GM12878 (cell line): ENCODE measurements around the gene CELF3. TPM values are rescaled to one million over a fixed set of nuclear protein-coding genes. Genes with fewer than 3 reads are reported as not detected.

ENCODE experiments used
- ATAC-seq: fragments of 200-7000 bp; cut with Tn5 transposase; 3 replicates; pipeline ENCODE4 v1.9.1; 2020; ENCODE audit warnings: mild to moderate bottlenecking, moderate library complexity
- BruUV-seq: library from RNA; stranded (reverse); fragments of 400-500 nt; replicated peaks from 2 replicates; lab custom pipeline; 2021; lab: Mats Ljungman, UMichigan
- CTCF ChIA-PET: fragments of 300-600 bp; sonication (Branson Sonifier 250); formaldehyde crosslinking; extraction: SDS; loops from one replicate; lab custom pipeline; 2021; ENCODE audit warnings: inconsistent platforms; lab: Yijun Ruan, JAX
- POLR2A ChIA-PET: fragments of 350-600 bp; formaldehyde crosslinking; extraction: SDS; loops from one replicate; lab custom pipeline; 2021; ENCODE audit warnings: inconsistent platforms; lab: Charles Lee
- RAD21 ChIA-PET: fragments of 300-600 bp; sonication (Branson Sonifier 250); formaldehyde crosslinking; loops from one replicate; lab custom pipeline; 2023; ENCODE audit warnings: antibody characterized with exemption; ENCODE audit not compliant: unreplicated experiment; lab: Charles Lee
- SMC1A ChIA-PET: fragments of 300-600 bp; sonication (Branson Sonifier 250); formaldehyde crosslinking; loops from one replicate; lab custom pipeline; 2023; ENCODE audit not compliant: unreplicated experiment, uncharacterized antibody; lab: Charles Lee
- DNase-seq: peaks from one replicate; pipeline ENCODE4 v3.0.0-alpha.2; 2011; ENCODE audit warnings: low read depth, low spot score
- FAIRE-seq: peaks from 3 replicates; lab custom pipeline; 2011; peaks lifted over from hg19 to GRCh38; lab: Jason Lieb, UNC
- H2AFZ ChIP-seq: 2 replicates; pipeline ENCODE4 v1.6.0; 2011; ENCODE audit warnings: low read depth, low read length, control low read depth; ENCODE audit not compliant: control insufficient read depth
- H3K27ac ChIP-seq: 2 replicates; pipeline ENCODE4 v1.5.1; 2011; ENCODE audit warnings: control low read depth; ENCODE audit not compliant: control insufficient read depth, insufficient read depth
- H3K27me3 ChIP-seq, 2 experiments: replicated peaks in 1 of 2; 2 replicates each; pipeline versions ENCODE4 v1.6.0 to v1.6.1; 2011; ENCODE audit warnings: low read length in 1 of 2; ENCODE audit not compliant: control insufficient read depth in 2 of 2, insufficient read depth in 2 of 2
- H3K36me3 ChIP-seq, 2 experiments: 2 replicates each; pipeline ENCODE4 v1.5.1; 2011; ENCODE audit warnings: low read length in 1 of 2; ENCODE audit not compliant: control insufficient read depth in 2 of 2, insufficient read depth in 2 of 2
- H3K4me1 ChIP-seq: 2 replicates; pipeline ENCODE4 v1.6.1; 2011; ENCODE audit warnings: mild to moderate bottlenecking, low read length, moderate library complexity, mixed read lengths; ENCODE audit not compliant: control insufficient read depth, insufficient read depth
- H3K4me2 ChIP-seq: 2 replicates; pipeline ENCODE4 v1.6.0; 2011; ENCODE audit warnings: control low read depth; ENCODE audit not compliant: control insufficient read depth, insufficient read depth
- H3K4me3 ChIP-seq: fragments of 200-600 bp; sonication (generic); 2 replicates; pipeline ENCODE4 v1.5.1; 2016
- H3K79me2 ChIP-seq: 2 replicates; pipeline ENCODE4 v1.6.0; 2011; ENCODE audit warnings: low read length; ENCODE audit not compliant: control insufficient read depth, insufficient read depth
- H3K9ac ChIP-seq: 2 replicates; pipeline ENCODE4 v1.8.0; 2011; ENCODE audit warnings: low read length, control low read depth, mixed read lengths; ENCODE audit not compliant: control insufficient read depth, insufficient read depth
- H3K9me3 ChIP-seq: replicated peaks from 3 replicates; pipeline ENCODE4 v1.5.1; 2011; ENCODE audit warnings: mild to moderate bottlenecking, low read length; ENCODE audit not compliant: control insufficient read depth, insufficient read depth
- H4K20me1 ChIP-seq: 2 replicates; pipeline ENCODE4 v1.6.0; 2011; ENCODE audit not compliant: control insufficient read depth, insufficient read depth
- CBX3 ChIP-seq: fragments of 200-600 bp; sonication (generic); IDR thresholded peaks from 2 replicates; pipeline ENCODE4 v1.6.1; 2016; ENCODE audit warnings: low read depth, borderline replicate concordance
- DPF2 ChIP-seq: fragments of 450-650 bp; IDR thresholded peaks from 2 replicates; pipeline ENCODE4 v1.6.1; 2017; ENCODE audit warnings: mild to moderate bottlenecking
- HDAC6 ChIP-seq: fragments of 200-600 bp; sonication (generic); IDR thresholded peaks from one replicate; pipeline ENCODE4 v1.8.0; 2017; ENCODE audit warnings: antibody characterized with exemption; ENCODE audit not compliant: unreplicated experiment
- NFYA ChIP-seq: IDR thresholded peaks from 2 replicates; pipeline ENCODE4 v1.6.1; 2011; ENCODE audit warnings: low read depth, mild to moderate bottlenecking, low read length, improper control_type of control experiment, borderline replicate concordance
- NR2C1 ChIP-seq: fragments of 450-650 bp; IDR thresholded peaks from 2 replicates; pipeline ENCODE4 v1.6.1; 2017; ENCODE audit warnings: antibody characterized with exemption, mild to moderate bottlenecking, moderate library complexity
- RAD21 ChIP-seq: IDR thresholded peaks from 2 replicates; pipeline ENCODE4 v1.6.1; 2011; ENCODE audit warnings: mild to moderate bottlenecking, low read depth, low read length, moderate library complexity; ENCODE audit not compliant: insufficient read depth
- RCOR1 ChIP-seq: conservative IDR thresholded peaks from 2 replicates; pipeline ENCODE4 v1.6.1; 2012; ENCODE audit warnings: low read depth, low read length, improper control_type of control experiment
- TBL1XR1 ChIP-seq: IDR thresholded peaks from 2 replicates; pipeline ENCODE4 v1.6.1; 2012; ENCODE audit warnings: low read depth, low read length, improper control_type of control experiment
- ZNF274 ChIP-seq: IDR thresholded peaks from one replicate; pipeline ENCODE4 v1.8.0; 2011; ENCODE audit not compliant: insufficient read length, insufficient read depth
- ZNF622 ChIP-seq: fragments of 450-650 bp; IDR thresholded peaks from 2 replicates; pipeline ENCODE4 v1.6.1; 2017; ENCODE audit warnings: mild to moderate bottlenecking, inconsistent platforms
- WGBS: methylation state at CpG from one replicate; pipeline ENCODE4 v1.1.6; 2016; ENCODE audit warnings: low lambda C conversion rate; ENCODE audit not compliant: insufficient replicate concordance, insufficient coverage; ENCODE audit errors: missing lambda C conversion rate; 5-methylcytosine and 5-hydroxymethylcytosine counted together
- in situ Hi-C: fragments of 300-500 bp; cut with MboI; formaldehyde crosslinking; loops from 9 replicates; pipeline ENCODE4 v1.14.3; 2018; ENCODE audit warnings: mixed read lengths
- intact Hi-C: fragments of 100-400 bp; cut with micrococcal nuclease; formaldehyde crosslinking; loops from one replicate; pipeline ENCODE4 v1.14.2; 2022; ENCODE audit not compliant: unreplicated experiment
- polyA plus RNA-seq, 11 experiments: library from polyadenylated mRNA; depleted of rRNA in 4 of 11; unstranded in 6 of 11; stranded (reverse) in 5 of 11; fragments of >200 nt; fragmentation: Nextera tagmentation in 4 of 11; fragmentation: Illumina TruSeq in 1 of 11; extraction: Ambion mirVana in 4 of 11; extraction: Trizol in 1 of 11; gene quantifications; 1 replicate in 1 of 11; 2 replicates in 10 of 11; pipeline versions ENCODE4 v1.2.1 to v1.2.3, GENCODE V29; 2011 to 2016; ENCODE audit warnings: inconsistent platforms in 2 of 11, missing spikeins in 2 of 11, low read depth in 1 of 11
- total RNA-seq, 4 experiments: library from RNA; depleted of rRNA in 3 of 4; stranded (reverse); fragments of >200 nt in 3 of 4; fragmentation: Illumina TruSeq in 1 of 4; extraction: Trizol in 1 of 4; gene quantifications; 2 replicates each; pipeline versions ENCODE4 v1.2.1 to v1.2.3, GENCODE V29; 2013 to 2021
- TF ChIP-seq, protein P1 (sequence below): IDR thresholded peaks from 2 replicates; pipeline ENCODE4 v1.6.1; 2012; ENCODE audit warnings: low read length, inconsistent platforms
- TF ChIP-seq, protein P2 (sequence below): fragments of 450-650 bp; IDR thresholded peaks from 2 replicates; pipeline ENCODE4 v1.6.1; 2017; ENCODE audit warnings: mild to moderate bottlenecking
- TF ChIP-seq, protein P3 (sequence below): fragments of 450-650 bp; formaldehyde crosslinking; IDR thresholded peaks from 2 replicates; pipeline ENCODE4 v1.5.0; 2022; ENCODE audit warnings: mild to moderate bottlenecking, missing genetic modification characterization
- TF ChIP-seq, protein P4 (sequence below): fragments of 450-650 bp; conservative IDR thresholded peaks from 2 replicates; pipeline ENCODE4 v1.6.1; 2017; ENCODE audit warnings: mild to moderate bottlenecking, moderate library complexity

Gene CELF3
- total and polyA plus RNA-seq, 10 of the 15 experiments (the other 5 are each of a cell fraction or from before 2014, with no cell fraction given): 0.09 TPM; not detected in 9

DNA sequence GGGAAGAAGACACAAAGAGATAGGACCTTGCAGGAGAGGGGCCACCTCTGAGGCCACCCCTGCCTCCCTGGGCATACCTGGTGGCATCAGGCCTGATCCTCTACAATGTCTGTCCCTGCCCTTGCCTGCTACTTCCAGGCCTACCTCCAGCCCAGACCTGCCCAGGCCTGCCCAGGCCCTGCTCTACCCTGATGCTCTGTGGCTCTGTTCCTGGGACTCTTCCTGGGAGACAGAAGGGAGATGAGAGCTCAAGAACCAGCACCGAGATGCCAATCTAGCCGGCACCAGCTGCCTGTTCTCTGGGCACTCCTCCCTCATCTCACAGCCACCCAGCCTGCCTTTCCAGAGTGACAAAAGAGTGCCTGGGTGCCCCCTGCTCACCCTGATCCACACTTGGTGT is 2.7 kb downstream of the CELF3 start:
- no peak for ATAC-seq
- H3K27me3 ChIP-seq: peaks cover 0 to 9% of the 10 kb centered on the region in 2 experiments; a peak in 2 of 4 replicates
- ChIA-PET SMC1A (no interaction called here), CTCF (interaction anchor here (1.0 kb wide), 1 partner anchor 120 kb away, joined by 3 read pairs; no protein-coding TSS in a partner anchor), RAD21 (no interaction called here), POLR2A (no interaction called here)
- BruUV-seq: no TSS peak
- H3K79me2 ChIP-seq: no peaks in the 10 kb centered on the region
- no peak overlapping the region for H3K4me2 ChIP-seq
- H3K27ac ChIP-seq: no peak overlapping the region
- H4K20me1 ChIP-seq: no peaks in the 10 kb centered on the region
- no peak overlapping the region for H2AFZ ChIP-seq
- H3K36me3 ChIP-seq: no peaks in the 10 kb centered on the region
- intact Hi-C loops: loop anchor here (10.0 kb wide), 1 partner anchor 121 kb away; the partner anchor contains the start of genes C2CD4D and RORC
- in situ Hi-C loops: no loop called here
- no peak overlapping the region for H3K4me3 ChIP-seq
- 83% methylated on average over 2 of the region's 2 CpGs for WGBS
- DNase-seq: no peak
- no peak for FAIRE-seq
- no peaks in the 10 kb centered on the region for H3K4me1 ChIP-seq
- H3K9me3 ChIP-seq: no peaks in the 10 kb centered on the region
- H3K9ac ChIP-seq: no peak overlapping the region
- no peak for TF ChIP-seq DPF2
- TF ChIP-seq HDAC6: no peak
- TF ChIP-seq CBX3: no peak
- TF ChIP-seq NR2C1: no peak
- TF ChIP-seq, protein P1, sequence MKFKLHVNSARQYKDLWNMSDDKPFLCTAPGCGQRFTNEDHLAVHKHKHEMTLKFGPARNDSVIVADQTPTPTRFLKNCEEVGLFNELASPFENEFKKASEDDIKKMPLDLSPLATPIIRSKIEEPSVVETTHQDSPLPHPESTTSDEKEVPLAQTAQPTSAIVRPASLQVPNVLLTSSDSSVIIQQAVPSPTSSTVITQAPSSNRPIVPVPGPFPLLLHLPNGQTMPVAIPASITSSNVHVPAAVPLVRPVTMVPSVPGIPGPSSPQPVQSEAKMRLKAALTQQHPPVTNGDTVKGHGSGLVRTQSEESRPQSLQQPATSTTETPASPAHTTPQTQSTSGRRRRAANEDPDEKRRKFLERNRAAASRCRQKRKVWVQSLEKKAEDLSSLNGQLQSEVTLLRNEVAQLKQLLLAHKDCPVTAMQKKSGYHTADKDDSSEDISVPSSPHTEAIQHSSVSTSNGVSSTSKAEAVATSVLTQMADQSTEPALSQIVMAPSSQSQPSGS: no peak
- no peak for TF ChIP-seq TBL1XR1
- no peak for TF ChIP-seq RCOR1
- no peak for TF ChIP-seq RAD21
- TF ChIP-seq, protein P2, sequence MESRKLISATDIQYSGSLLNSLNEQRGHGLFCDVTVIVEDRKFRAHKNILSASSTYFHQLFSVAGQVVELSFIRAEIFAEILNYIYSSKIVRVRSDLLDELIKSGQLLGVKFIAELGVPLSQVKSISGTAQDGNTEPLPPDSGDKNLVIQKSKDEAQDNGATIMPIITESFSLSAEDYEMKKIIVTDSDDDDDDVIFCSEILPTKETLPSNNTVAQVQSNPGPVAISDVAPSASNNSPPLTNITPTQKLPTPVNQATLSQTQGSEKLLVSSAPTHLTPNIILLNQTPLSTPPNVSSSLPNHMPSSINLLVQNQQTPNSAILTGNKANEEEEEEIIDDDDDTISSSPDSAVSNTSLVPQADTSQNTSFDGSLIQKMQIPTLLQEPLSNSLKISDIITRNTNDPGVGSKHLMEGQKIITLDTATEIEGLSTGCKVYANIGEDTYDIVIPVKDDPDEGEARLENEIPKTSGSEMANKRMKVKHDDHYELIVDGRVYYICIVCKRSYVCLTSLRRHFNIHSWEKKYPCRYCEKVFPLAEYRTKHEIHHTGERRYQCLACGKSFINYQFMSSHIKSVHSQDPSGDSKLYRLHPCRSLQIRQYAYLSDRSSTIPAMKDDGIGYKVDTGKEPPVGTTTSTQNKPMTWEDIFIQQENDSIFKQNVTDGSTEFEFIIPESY: no peak
- TF ChIP-seq, protein P3, sequence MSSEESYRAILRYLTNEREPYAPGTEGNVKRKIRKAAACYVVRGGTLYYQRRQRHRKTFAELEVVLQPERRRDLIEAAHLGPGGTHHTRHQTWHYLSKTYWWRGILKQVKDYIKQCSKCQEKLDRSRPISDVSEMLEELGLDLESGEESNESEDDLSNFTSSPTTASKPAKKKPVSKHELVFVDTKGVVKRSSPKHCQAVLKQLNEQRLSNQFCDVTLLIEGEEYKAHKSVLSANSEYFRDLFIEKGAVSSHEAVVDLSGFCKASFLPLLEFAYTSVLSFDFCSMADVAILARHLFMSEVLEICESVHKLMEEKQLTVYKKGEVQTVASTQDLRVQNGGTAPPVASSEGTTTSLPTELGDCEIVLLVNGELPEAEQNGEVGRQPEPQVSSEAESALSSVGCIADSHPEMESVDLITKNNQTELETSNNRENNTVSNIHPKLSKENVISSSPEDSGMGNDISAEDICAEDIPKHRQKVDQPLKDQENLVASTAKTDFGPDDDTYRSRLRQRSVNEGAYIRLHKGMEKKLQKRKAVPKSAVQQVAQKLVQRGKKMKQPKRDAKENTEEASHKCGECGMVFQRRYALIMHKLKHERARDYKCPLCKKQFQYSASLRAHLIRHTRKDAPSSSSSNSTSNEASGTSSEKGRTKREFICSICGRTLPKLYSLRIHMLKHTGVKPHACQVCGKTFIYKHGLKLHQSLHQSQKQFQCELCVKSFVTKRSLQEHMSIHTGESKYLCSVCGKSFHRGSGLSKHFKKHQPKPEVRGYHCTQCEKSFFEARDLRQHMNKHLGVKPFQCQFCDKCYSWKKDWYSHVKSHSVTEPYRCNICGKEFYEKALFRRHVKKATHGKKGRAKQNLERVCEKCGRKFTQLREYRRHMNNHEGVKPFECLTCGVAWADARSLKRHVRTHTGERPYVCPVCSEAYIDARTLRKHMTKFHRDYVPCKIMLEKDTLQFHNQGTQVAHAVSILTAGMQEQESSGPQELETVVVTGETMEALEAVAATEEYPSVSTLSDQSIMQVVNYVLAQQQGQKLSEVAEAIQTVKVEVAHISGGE (CRISPR knock-in tag): no peak
- TF ChIP-seq ZNF622: no peak
- TF ChIP-seq ZNF274: no peak
- TF ChIP-seq NFYA: no peak
- TF ChIP-seq, protein P4, sequence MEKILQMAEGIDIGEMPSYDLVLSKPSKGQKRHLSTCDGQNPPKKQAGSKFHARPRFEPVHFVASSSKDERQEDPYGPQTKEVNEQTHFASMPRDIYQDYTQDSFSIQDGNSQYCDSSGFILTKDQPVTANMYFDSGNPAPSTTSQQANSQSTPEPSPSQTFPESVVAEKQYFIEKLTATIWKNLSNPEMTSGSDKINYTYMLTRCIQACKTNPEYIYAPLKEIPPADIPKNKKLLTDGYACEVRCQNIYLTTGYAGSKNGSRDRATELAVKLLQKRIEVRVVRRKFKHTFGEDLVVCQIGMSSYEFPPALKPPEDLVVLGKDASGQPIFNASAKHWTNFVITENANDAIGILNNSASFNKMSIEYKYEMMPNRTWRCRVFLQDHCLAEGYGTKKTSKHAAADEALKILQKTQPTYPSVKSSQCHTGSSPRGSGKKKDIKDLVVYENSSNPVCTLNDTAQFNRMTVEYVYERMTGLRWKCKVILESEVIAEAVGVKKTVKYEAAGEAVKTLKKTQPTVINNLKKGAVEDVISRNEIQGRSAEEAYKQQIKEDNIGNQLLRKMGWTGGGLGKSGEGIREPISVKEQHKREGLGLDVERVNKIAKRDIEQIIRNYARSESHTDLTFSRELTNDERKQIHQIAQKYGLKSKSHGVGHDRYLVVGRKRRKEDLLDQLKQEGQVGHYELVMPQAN: no peak
